GM21786 (cell line): ENCODE data around the gene CNDP1.

Source experiments
- ATAC-seq: cut with Tn5 transposase; IDR thresholded peaks from one replicate; pipeline ENCODE4 v1.9.1; 2021; ENCODE audit not compliant: unreplicated experiment

CNDP1 gene

GRCh38 chr18:74506448-74507084 is 27.7 kb upstream of the CNDP1 start:
- no peak for ATAC-seq

GRCh38 chr18:74507097-74507881 is 27.0 kb upstream of the CNDP1 start:
- no peak for ATAC-seq

GRCh38 chr18:74507927-74508326 is 26.4 kb upstream of the CNDP1 start:
- ATAC-seq = no peak

GRCh38 chr18:74508366-74508765 is 25.9 kb upstream of the CNDP1 start:
- ATAC-seq = no peak

- ATAC-seq = no peak
Observed at GRCh38 chr18:74508821-74509225, 25.5 kb upstream of the CNDP1 start.

GRCh38 chr18:74509856-74510769 is 24.2 kb upstream of the CNDP1 start:
- ATAC-seq = no peak

- ATAC-seq = no peak
Observed at GRCh38 chr18:74510770-74511095, 23.6 kb upstream of the CNDP1 start.

- no peak for ATAC-seq
Observed at GRCh38 chr18:74511823-74512222, 22.5 kb upstream of the CNDP1 start.

- ATAC-seq = no peak
Observed at GRCh38 chr18:74512321-74513053, 21.8 kb upstream of the CNDP1 start.

GRCh38 chr18:74513149-74513882 is 21.0 kb upstream of the CNDP1 start:
- ATAC-seq = no peak

GRCh38 chr18:74513883-74514205 is 20.5 kb upstream of the CNDP1 start:
- ATAC-seq = no peak

GRCh38 chr18:74514860-74515495 is 19.3 kb upstream of the CNDP1 start:
- ATAC-seq = no peak

- no peak for ATAC-seq
Observed at GRCh38 chr18:74515620-74516231, 18.6 kb upstream of the CNDP1 start.

- ATAC-seq = no peak
Observed at GRCh38 chr18:74516271-74517235, 17.7 kb upstream of the CNDP1 start.

- no peak for ATAC-seq
Observed at GRCh38 chr18:74517236-74517630, 17.1 kb upstream of the CNDP1 start.

- ATAC-seq = no peak
Observed at GRCh38 chr18:74518456-74519295, 15.6 kb upstream of the CNDP1 start.

GRCh38 chr18:74519320-74520095 is 14.8 kb upstream of the CNDP1 start:
- ATAC-seq = no peak
